ENCODE measurements around the gene CD8A.
"Not testable (repeated sequence)": the region's sequence is repeated elsewhere in the genome, so short reads cannot be mapped to it uniquely, and the experiment has no call there.

The CD8A gene

GRCh38 chr2:86775338-86775737 lies 15.4 kb downstream of the CD8A start:
- DNase-seq, result no peak

GRCh38 chr2:86774862-86775261 lies 15.9 kb downstream of the CD8A start:
- no peak for DNase-seq

- no peak for DNase-seq
Measured at GRCh38 chr2:86772611-86773010, 18.1 kb downstream of the CD8A start.

- no peak for DNase-seq
Measured at GRCh38 chr2:86770816-86771301, 19.9 kb downstream of the CD8A start.

- DNase-seq, result no peak
Measured at GRCh38 chr2:86769838-86770237, 20.9 kb downstream of the CD8A start.

GRCh38 chr2:86768189-86768949 lies 22.3 kb downstream of the CD8A start:
- no peak for DNase-seq

- DNase-seq, result no peak
Measured at GRCh38 chr2:86765310-86765695, 25.4 kb downstream of the CD8A start.

GRCh38 chr2:86764661-86765309 lies 25.9 kb downstream of the CD8A start:
- DNase-seq, result no peak

GRCh38 chr2:86760371-86760770 lies 30.3 kb downstream of the CD8A start:
- DNase-seq, result no peak

GRCh38 chr2:86758405-86758804 lies 32.3 kb downstream of the CD8A start:
- DNase-seq, result no peak

- no peak for DNase-seq
Measured at GRCh38 chr2:86753606-86754005, 37.1 kb downstream of the CD8A start.

GRCh38 chr2:86752934-86753333 lies 37.8 kb downstream of the CD8A start:
- no peak for DNase-seq

GRCh38 chr2:86751778-86752177 lies 38.9 kb downstream of the CD8A start:
- no peak for DNase-seq

GRCh38 chr2:86750240-86750839 lies 40.4 kb downstream of the CD8A start:
- DNase-seq, result no peak

GRCh38 chr2:86747711-86748639 lies 42.7 kb downstream of the CD8A start:
- no peak for DNase-seq

GRCh38 chr2:86746939-86747338 lies 43.8 kb downstream of the CD8A start:
- DNase-seq, result no peak

GRCh38 chr2:86744152-86744551 lies 46.6 kb downstream of the CD8A start:
- DNase-seq, result no peak

- not testable (repeated sequence) for DNase-seq
Measured at GRCh38 chr2:86741889-86742498, 48.7 kb downstream of the CD8A start.

- not testable (repeated sequence) for DNase-seq
Measured at GRCh38 chr2:86739889-86740288, 50.8 kb downstream of the CD8A start.

- DNase-seq, result not testable (repeated sequence)
Measured at GRCh38 chr2:86739485-86739884, 51.2 kb downstream of the CD8A start.

- not testable (repeated sequence) for DNase-seq
Measured at GRCh38 chr2:86734896-86735295, 55.8 kb downstream of the CD8A start.
